Nasal cavity respiratory epithelium epithelial cell of viscerocranial mucosa (primary cell): ENCODE measurements around the gene SIN3A. TPM values are rescaled to one million over a fixed set of nuclear protein-coding genes. Genes with fewer than 3 reads are reported as not detected.

Experiments
- total RNA-seq: library from RNA; depleted of rRNA; stranded (reverse); fragments of >200 nt; gene quantifications from 2 replicates; pipeline ENCODE4 v1.2.3, GENCODE V29; 2014

The SIN3A gene
- total RNA-seq = 20.5 and 48.7 TPM in 2 replicates

GRCh38 chr15:75451674-75452363 is at the start of gene SIN3A:
Gene SIN3A, minus strand, starts transcription at chr15:75451690. Its CDS starts 21,315 bp downstream, at chr15:75430375.

GRCh38 chr15:75367913-75368688 is 83.4 kb downstream of the SIN3A start, which contains the start of gene MAN2C1:
Gene MAN2C1, minus strand, starts transcription at chr15:75368607. Its CDS starts 24 bp downstream, at chr15:75368583.

GRCh38 chr15:75346796-75347221 is 104.7 kb downstream of the SIN3A start, which contains the start of gene NEIL1:
Gene NEIL1, plus strand, starts transcription at chr15:75347039. Its CDS starts 1,867 bp downstream, at chr15:75348906.

GRCh38 chr15:75335705-75336355 is 115.7 kb downstream of the SIN3A start, which contains the start of gene COMMD4:
Gene COMMD4, plus strand, starts transcription at chr15:75336063. Its CDS starts 27 bp downstream, at chr15:75336090.

Other genes with a start within 250 kb of the SIN3A start
- 2.7 and 15.6 TPM in 2 replicates for gene C15orf39, start 249.8 kb downstream of the SIN3A start, total RNA-seq
- gene GOLGA6C, start 193.4 kb downstream of the SIN3A start, total RNA-seq = not detected in 2 replicates
- gene GOLGA6D, start 168.9 kb downstream of the SIN3A start, total RNA-seq = under 0.01 TPM in 1 of 2 replicates, not detected in the other
- gene COMMD4, start 115.6 kb downstream of the SIN3A start, total RNA-seq = 22.2 and 31.2 TPM in 2 replicates
- gene NEIL1, start 104.7 kb downstream of the SIN3A start, total RNA-seq = 3.1 and 10.7 TPM in 2 replicates
- 75.9 and 76.0 TPM in 2 replicates for gene MAN2C1, start 83.1 kb downstream of the SIN3A start, total RNA-seq
- gene PTPN9, start 127.6 kb upstream of the SIN3A start, total RNA-seq = 14.4 and 29.5 TPM in 2 replicates
- 19.8 and 23.8 TPM in 2 replicates for gene SNUPN, start 174.0 kb upstream of the SIN3A start, total RNA-seq
- gene IMP3, start 188.5 kb upstream of the SIN3A start, total RNA-seq = 64.8 and 72.8 TPM in 2 replicates
- 16.7 and 40.6 TPM in 2 replicates for gene SNX33, start 196.2 kb upstream of the SIN3A start, total RNA-seq